ENCODE results near the gene ATXN7.

ATXN7 gene

GRCh38 chr3:63895422-63896189 lies 31.9 kb downstream of the ATXN7 start:
- H3K36me3 ChIP-seq (ENCODE audit: control insufficient read depth, insufficient read depth, low read length), result no peaks in the 10 kb centered on the region
- peaks cover 10% of the 10 kb centered on the region for H3K4me1 ChIP-seq (ENCODE audit: control insufficient read depth, insufficient read depth, low read length)
- H3K27me3 ChIP-seq (ENCODE audit: control insufficient read depth, insufficient read depth, low read length), result no peaks in the 10 kb centered on the region
- H3K9me3 ChIP-seq (ENCODE audit: control insufficient read depth, low read length), result no peaks in the 10 kb centered on the region
- no peak overlapping the region for H3K9ac ChIP-seq (ENCODE audit: low read length)
- no peak overlapping the region for H3K4me3 ChIP-seq (ENCODE audit: low read length)

GRCh38 chr3:63896332-63897030 lies 32.8 kb downstream of the ATXN7 start:
- Histone ChIP-seq H3K27me3 (ENCODE audit: control insufficient read depth, insufficient read depth, low read length) (no peaks in the 10 kb centered on the region), H3K4me1 (ENCODE audit: control insufficient read depth, insufficient read depth, low read length) (peaks cover 8% of the 10 kb centered on the region), H3K9ac (ENCODE audit: low read length) (no peak overlapping the region), H3K9me3 (ENCODE audit: control insufficient read depth, low read length) (no peaks in the 10 kb centered on the region), H3K36me3 (ENCODE audit: control insufficient read depth, insufficient read depth, low read length) (no peaks in the 10 kb centered on the region), H3K4me3 (ENCODE audit: low read length) (no peak overlapping the region)

GRCh38 chr3:63900010-63900409 lies 36.3 kb downstream of the ATXN7 start:
- Histone ChIP-seq H3K36me3 (ENCODE audit: control insufficient read depth, insufficient read depth, low read length) (no peaks in the 10 kb centered on the region), H3K9me3 (ENCODE audit: control insufficient read depth, low read length) (no peaks in the 10 kb centered on the region)

DNA sequence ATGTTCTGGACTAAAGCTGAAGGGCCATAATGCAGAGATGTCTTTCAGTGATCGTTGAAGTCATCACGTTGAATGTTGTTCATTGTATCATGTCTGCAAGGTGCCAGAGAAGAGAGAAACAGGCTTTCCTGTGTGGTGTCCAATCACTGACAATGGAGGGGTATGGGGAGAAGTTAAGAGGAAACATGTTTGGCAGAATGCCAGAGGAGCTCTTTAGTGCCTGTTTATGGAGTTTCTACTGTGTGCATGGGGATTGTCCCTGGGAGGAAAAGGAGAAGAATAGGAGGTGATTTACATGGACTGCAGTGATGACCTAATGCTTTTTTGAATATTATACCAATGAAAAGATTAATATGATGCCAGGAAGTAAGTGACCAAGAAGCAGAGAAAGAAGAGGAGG lies 36.8 kb downstream of the ATXN7 start:
- Histone ChIP-seq H3K4me1 (ENCODE audit: control insufficient read depth, insufficient read depth, low read length) (no peaks in the 10 kb centered on the region), H3K9me3 (ENCODE audit: control insufficient read depth, low read length) (no peaks in the 10 kb centered on the region), H3K36me3 (ENCODE audit: control insufficient read depth, insufficient read depth, low read length) (no peaks in the 10 kb centered on the region), H3K4me3 (ENCODE audit: low read length) (no peak overlapping the region), H3K27me3 (ENCODE audit: control insufficient read depth, insufficient read depth, low read length) (no peaks in the 10 kb centered on the region), H3K9ac (ENCODE audit: low read length) (no peak overlapping the region)

More at GRCh38 chr3:63900010-63900409, 36.3 kb downstream of the ATXN7 start:
- no peaks in the 10 kb centered on the region for H3K4me1 ChIP-seq (ENCODE audit: control insufficient read depth, insufficient read depth, low read length)
- H3K4me3 ChIP-seq (ENCODE audit: low read length), result no peak overlapping the region
- H3K9ac ChIP-seq (ENCODE audit: low read length), result no peak overlapping the region
- H3K27me3 ChIP-seq (ENCODE audit: control insufficient read depth, insufficient read depth, low read length), result no peaks in the 10 kb centered on the region

DNA sequence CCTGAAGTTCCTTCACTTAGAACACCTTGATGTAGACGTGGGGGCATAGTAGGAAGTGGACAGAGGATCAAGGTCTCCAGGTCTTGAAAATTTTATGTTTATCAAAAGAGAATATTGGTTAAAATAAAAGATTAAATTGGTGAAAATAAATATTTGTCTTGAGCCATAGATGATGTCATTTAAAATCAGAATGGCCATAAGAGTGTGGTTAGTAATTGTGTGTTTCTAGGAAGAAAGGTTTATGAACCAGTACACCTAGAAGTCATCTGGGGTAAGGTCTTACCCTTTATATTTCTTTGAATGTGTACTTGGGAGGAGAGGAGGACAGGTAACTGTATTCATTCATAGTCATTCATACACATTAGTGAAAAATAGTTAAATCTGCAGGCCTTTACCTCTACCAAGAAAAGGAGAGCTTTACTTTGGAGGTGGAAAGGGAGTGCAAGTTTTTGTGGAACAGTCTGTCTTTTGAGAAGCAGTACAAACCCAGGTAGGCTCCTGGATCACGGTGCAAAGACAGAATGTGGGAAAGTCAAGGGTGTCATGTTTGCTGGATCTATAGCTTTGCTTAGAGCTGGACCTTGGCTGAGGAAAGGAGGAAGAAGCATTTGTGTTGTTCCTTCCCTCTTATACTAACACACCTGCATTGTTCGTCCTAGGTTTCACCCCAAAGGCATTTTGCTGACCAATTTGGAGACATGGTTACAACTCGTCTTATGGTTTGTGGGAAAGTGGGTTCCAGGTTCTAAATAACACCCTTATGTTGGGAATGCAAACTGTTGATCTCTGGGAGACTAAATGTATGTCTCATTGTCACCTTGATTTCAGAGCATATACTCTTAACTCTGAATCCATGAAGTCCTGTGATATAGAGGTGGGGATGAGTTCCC lies 42.3 kb downstream of the ATXN7 start:
- Histone ChIP-seq H3K9ac (ENCODE audit: low read length) (no peak overlapping the region), H3K36me3 (ENCODE audit: control insufficient read depth, insufficient read depth, low read length) (no peaks in the 10 kb centered on the region), H3K9me3 (ENCODE audit: control insufficient read depth, low read length) (no peaks in the 10 kb centered on the region), H3K4me1 (ENCODE audit: control insufficient read depth, insufficient read depth, low read length) (no peaks in the 10 kb centered on the region), H3K4me3 (ENCODE audit: low read length) (no peak overlapping the region), H3K27me3 (ENCODE audit: control insufficient read depth, insufficient read depth, low read length) (no peaks in the 10 kb centered on the region)

DNA sequence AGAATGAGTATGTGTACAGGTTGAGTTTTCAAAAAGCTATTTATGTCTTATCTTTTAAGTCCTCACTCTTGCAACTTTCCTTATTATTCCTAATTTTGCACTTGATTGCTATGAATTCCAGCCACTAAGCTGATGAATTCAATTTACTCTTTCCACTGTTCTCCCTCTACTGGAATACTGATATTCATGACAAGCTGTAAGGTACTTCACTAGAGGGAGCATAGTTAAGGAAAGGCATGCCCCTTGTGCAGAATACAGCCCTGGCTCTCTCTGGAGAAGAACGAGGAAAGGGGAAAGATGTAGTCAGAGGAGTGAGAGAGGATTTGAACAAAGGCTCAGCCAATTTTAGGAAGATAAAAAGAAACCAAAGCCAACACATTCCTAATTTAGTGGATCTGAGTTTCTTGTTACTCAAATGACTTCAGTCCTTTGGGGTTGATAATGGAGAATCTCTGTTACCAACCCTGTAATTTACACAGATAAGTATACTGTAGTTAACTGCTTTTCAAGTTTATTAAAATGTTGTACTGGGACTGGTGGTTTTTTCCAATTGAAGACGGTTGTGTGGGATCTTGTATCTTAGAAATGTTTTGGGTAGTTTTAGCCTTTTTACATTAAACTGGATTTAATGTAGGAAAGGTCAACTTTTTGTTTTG lies 44.5 kb downstream of the ATXN7 start:
- Histone ChIP-seq H3K9ac (ENCODE audit: low read length) (no peak overlapping the region), H3K27me3 (ENCODE audit: control insufficient read depth, insufficient read depth, low read length) (no peaks in the 10 kb centered on the region), H3K9me3 (ENCODE audit: control insufficient read depth, low read length) (no peaks in the 10 kb centered on the region), H3K4me1 (ENCODE audit: control insufficient read depth, insufficient read depth, low read length) (peaks cover 3% of the 10 kb centered on the region), H3K4me3 (ENCODE audit: low read length) (no peak overlapping the region), H3K36me3 (ENCODE audit: control insufficient read depth, insufficient read depth, low read length) (no peaks in the 10 kb centered on the region)

DNA sequence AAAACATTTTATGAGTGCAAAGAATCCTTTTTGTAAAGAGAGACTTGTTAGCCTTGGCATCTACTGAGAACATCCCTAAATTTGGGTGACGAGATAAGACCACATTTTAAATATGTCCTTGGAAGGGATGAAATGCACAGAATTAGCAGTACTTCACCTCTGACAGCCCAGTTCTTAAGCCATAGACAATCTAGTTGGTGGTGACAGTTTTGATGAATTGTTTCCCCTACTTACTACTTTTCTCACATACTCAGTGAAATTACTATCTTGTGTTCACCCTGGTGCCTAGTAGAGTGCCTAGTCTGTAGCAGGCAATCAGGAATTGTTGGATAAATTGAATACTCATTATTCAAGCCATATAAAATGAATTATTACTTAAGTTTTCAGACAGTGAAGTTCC lies 45.1 kb downstream of the ATXN7 start:
- Histone ChIP-seq H3K27me3 (ENCODE audit: control insufficient read depth, insufficient read depth, low read length) (no peaks in the 10 kb centered on the region), H3K4me1 (ENCODE audit: control insufficient read depth, insufficient read depth, low read length) (peaks cover 8% of the 10 kb centered on the region), H3K9me3 (ENCODE audit: control insufficient read depth, low read length) (no peaks in the 10 kb centered on the region), H3K36me3 (ENCODE audit: control insufficient read depth, insufficient read depth, low read length) (no peaks in the 10 kb centered on the region), H3K9ac (ENCODE audit: low read length) (no peak overlapping the region), H3K4me3 (ENCODE audit: low read length) (no peak overlapping the region)

DNA sequence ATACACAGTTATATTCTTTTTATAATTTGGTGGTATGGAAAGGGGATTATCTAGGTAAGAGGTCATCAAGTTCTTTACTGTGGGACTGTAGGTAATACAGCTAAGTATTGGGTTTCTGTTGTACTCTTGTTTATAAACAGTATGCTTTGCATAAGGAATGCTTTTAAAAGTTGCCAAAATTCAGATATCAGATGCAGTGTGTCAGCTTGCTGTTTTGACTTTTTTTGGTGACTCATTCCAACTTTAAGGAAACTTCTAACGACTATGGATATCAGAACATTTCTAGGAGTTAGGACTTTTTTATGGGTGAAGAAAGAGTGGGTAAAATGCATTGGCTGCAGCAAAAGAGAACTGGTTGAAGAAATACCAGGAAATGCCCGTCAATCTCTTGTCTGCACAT lies 45.8 kb downstream of the ATXN7 start:
- Histone ChIP-seq H3K9ac (ENCODE audit: low read length) (no peak overlapping the region), H3K36me3 (ENCODE audit: control insufficient read depth, insufficient read depth, low read length) (no peaks in the 10 kb centered on the region), H3K4me3 (ENCODE audit: low read length) (no peak overlapping the region), H3K27me3 (ENCODE audit: control insufficient read depth, insufficient read depth, low read length) (no peaks in the 10 kb centered on the region), H3K4me1 (ENCODE audit: control insufficient read depth, insufficient read depth, low read length) (peaks cover 11% of the 10 kb centered on the region), H3K9me3 (ENCODE audit: control insufficient read depth, low read length) (no peaks in the 10 kb centered on the region)

DNA sequence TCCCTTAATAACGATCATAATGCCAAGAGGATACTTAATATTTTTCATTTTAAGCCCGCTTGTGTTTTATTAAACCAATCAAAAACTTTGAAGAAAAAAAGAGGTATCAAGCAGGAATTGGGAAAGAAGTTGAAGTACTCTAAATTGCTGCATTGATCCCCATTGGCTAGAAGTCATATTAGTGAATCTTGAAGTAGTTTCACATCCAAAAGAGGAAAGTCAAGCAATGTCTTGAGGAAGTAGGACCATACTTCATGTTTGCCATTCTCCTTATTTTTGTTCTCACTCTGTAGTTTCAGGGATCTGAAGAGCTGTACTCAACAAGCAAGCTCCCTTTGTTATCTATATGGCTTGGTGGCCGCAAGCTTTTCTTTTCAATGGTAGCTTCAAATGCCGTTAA lies 46.3 kb downstream of the ATXN7 start:
- H3K9ac ChIP-seq (ENCODE audit: low read length), result no peak overlapping the region
- peaks cover 11% of the 10 kb centered on the region for H3K4me1 ChIP-seq (ENCODE audit: control insufficient read depth, insufficient read depth, low read length)
- H3K27me3 ChIP-seq (ENCODE audit: control insufficient read depth, insufficient read depth, low read length), result no peaks in the 10 kb centered on the region

GRCh38 chr3:63910891-63911290 lies 47.2 kb downstream of the ATXN7 start:
- H3K4me1 ChIP-seq (ENCODE audit: control insufficient read depth, insufficient read depth, low read length), result peaks cover 11% of the 10 kb centered on the region
- H3K9ac ChIP-seq (ENCODE audit: low read length), result peak overlapping the region; percentile 75
- H3K9me3 ChIP-seq (ENCODE audit: control insufficient read depth, low read length), result no peaks in the 10 kb centered on the region
- peak overlapping the region; percentile 68 for H3K4me3 ChIP-seq (ENCODE audit: low read length)
- no peaks in the 10 kb centered on the region for H3K36me3 ChIP-seq (ENCODE audit: control insufficient read depth, insufficient read depth, low read length)
- H3K27me3 ChIP-seq (ENCODE audit: control insufficient read depth, insufficient read depth, low read length), result no peaks in the 10 kb centered on the region

More for the DNA sequence above, 46.3 kb downstream of the ATXN7 start:
- no peaks in the 10 kb centered on the region for H3K36me3 ChIP-seq (ENCODE audit: control insufficient read depth, insufficient read depth, low read length)
- H3K4me3 ChIP-seq (ENCODE audit: low read length), result no peak overlapping the region
- no peaks in the 10 kb centered on the region for H3K9me3 ChIP-seq (ENCODE audit: control insufficient read depth, low read length)

GRCh38 chr3:63911509-63911872 lies 47.8 kb downstream of the ATXN7 start:
- Histone ChIP-seq H3K4me1 (ENCODE audit: control insufficient read depth, insufficient read depth, low read length) (peaks cover 11% of the 10 kb centered on the region), H3K9me3 (ENCODE audit: control insufficient read depth, low read length) (no peaks in the 10 kb centered on the region), H3K27me3 (ENCODE audit: control insufficient read depth, insufficient read depth, low read length) (no peaks in the 10 kb centered on the region), H3K36me3 (ENCODE audit: control insufficient read depth, insufficient read depth, low read length) (no peaks in the 10 kb centered on the region), H3K9ac (ENCODE audit: low read length) (peak overlapping the region; percentile 75), H3K4me3 (ENCODE audit: low read length) (peak overlapping the region; percentile 68)
